ENCODE results near the gene MYO1D. TPM values are rescaled to one million over a fixed set of nuclear protein-coding genes. Genes with fewer than 3 reads are reported as not detected.
A peak's percentile ranks its signal among the peaks of the same experiment; 100 is the strongest.

Gene MYO1D
- total and polyA plus RNA-seq, 2 of the 13 experiments (the other 11 are each of a cell fraction or from before 2014, with no cell fraction given), result 13.2 to 17.3 TPM

DNA sequence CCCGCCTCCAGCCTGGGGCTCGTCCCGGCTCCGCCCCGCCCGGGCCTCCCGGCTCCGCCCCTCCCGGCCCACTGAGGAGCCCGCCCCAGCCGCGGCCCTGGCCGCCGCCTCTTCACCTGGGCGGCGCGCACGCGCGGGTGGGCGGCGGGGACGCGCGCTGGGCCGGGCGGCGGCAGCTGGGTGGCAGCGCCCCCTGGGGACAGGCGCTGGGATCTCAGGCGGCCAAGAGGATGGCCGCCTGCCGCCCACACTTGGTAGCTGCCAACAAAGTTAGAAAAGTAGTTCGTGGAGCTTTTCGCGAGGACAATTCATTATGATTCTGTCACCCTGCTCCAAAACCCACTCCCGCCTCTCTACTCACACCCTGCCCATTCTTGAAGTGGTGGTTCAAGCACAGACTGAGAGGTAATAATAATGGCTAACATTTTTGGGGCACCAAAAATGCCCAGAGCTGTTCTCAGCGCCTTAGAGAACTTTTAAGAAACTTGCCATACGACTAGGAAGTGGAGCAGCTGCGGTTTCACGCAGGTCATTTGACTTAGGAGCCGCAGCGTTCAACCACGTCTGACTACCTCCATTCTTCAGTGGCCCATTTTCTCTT is 340 bp upstream of the MYO1D start (continued):
- TF ChIP-seq, protein P1, sequence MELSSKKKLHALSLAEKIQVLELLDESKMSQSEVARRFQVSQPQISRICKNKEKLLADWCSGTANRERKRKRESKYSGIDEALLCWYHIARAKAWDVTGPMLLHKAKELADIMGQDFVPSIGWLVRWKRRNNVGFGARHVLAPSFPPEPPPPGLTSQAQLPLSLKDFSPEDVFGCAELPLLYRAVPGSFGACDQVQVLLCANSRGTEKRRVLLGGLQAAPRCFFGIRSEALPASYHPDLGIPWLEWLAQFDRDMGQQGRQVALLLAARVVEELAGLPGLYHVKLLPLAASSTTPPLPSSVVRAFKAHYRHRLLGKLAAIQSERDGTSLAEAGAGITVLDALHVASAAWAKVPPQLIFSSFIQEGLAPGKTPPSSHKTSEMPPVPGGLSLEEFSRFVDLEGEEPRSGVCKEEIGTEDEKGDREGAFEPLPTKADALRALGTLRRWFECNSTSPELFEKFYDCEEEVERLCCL (CRISPR knock-in tag; IDR thresholded peaks at IDR 0.05; ENCODE audit: borderline replicate concordance), result no peak
- no peak for TF ChIP-seq ZNF772 (CRISPR knock-in tag; IDR thresholded peaks at IDR 0.05)
- TF ChIP-seq JUND (CRISPR knock-in tag; IDR thresholded peaks at IDR 0.05), result no peak
- no peak for TF ChIP-seq ZNF543 (CRISPR knock-in tag; IDR thresholded peaks at IDR 0.05)
- TF ChIP-seq STAG1 (CRISPR knock-in tag; IDR thresholded peaks at IDR 0.05), result peak; percentile 62
- TF ChIP-seq ZNF879 (CRISPR knock-in tag; IDR thresholded peaks at IDR 0.05), result no peak
- TF ChIP-seq FOXA1 (IDR thresholded peaks at IDR 0.05), result no peak
- TF ChIP-seq FOXA1 (CRISPR knock-in tag; IDR thresholded peaks at IDR 0.05), result no peak
- peak; percentile 46 for TF ChIP-seq SKI (IDR thresholded peaks at IDR 0.05; ENCODE audit: partially characterized antibody)
- TF ChIP-seq SP1 (IDR thresholded peaks at IDR 0.05), result no peak
- no peak for TF ChIP-seq SP1 (CRISPR knock-in tag; IDR thresholded peaks at IDR 0.05)
- TF ChIP-seq, protein P2, sequence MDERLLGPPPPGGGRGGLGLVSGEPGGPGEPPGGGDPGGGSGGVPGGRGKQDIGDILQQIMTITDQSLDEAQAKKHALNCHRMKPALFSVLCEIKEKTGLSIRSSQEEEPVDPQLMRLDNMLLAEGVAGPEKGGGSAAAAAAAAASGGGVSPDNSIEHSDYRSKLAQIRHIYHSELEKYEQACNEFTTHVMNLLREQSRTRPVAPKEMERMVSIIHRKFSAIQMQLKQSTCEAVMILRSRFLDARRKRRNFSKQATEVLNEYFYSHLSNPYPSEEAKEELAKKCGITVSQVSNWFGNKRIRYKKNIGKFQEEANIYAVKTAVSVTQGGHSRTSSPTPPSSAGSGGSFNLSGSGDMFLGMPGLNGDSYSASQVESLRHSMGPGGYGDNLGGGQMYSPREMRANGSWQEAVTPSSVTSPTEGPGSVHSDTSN (CRISPR knock-in tag; IDR thresholded peaks at IDR 0.05), result no peak
- no peak for TF ChIP-seq MED8 (CRISPR knock-in tag; IDR thresholded peaks at IDR 0.05; ENCODE audit: insufficient replicate concordance)
- TF ChIP-seq, protein P3, sequence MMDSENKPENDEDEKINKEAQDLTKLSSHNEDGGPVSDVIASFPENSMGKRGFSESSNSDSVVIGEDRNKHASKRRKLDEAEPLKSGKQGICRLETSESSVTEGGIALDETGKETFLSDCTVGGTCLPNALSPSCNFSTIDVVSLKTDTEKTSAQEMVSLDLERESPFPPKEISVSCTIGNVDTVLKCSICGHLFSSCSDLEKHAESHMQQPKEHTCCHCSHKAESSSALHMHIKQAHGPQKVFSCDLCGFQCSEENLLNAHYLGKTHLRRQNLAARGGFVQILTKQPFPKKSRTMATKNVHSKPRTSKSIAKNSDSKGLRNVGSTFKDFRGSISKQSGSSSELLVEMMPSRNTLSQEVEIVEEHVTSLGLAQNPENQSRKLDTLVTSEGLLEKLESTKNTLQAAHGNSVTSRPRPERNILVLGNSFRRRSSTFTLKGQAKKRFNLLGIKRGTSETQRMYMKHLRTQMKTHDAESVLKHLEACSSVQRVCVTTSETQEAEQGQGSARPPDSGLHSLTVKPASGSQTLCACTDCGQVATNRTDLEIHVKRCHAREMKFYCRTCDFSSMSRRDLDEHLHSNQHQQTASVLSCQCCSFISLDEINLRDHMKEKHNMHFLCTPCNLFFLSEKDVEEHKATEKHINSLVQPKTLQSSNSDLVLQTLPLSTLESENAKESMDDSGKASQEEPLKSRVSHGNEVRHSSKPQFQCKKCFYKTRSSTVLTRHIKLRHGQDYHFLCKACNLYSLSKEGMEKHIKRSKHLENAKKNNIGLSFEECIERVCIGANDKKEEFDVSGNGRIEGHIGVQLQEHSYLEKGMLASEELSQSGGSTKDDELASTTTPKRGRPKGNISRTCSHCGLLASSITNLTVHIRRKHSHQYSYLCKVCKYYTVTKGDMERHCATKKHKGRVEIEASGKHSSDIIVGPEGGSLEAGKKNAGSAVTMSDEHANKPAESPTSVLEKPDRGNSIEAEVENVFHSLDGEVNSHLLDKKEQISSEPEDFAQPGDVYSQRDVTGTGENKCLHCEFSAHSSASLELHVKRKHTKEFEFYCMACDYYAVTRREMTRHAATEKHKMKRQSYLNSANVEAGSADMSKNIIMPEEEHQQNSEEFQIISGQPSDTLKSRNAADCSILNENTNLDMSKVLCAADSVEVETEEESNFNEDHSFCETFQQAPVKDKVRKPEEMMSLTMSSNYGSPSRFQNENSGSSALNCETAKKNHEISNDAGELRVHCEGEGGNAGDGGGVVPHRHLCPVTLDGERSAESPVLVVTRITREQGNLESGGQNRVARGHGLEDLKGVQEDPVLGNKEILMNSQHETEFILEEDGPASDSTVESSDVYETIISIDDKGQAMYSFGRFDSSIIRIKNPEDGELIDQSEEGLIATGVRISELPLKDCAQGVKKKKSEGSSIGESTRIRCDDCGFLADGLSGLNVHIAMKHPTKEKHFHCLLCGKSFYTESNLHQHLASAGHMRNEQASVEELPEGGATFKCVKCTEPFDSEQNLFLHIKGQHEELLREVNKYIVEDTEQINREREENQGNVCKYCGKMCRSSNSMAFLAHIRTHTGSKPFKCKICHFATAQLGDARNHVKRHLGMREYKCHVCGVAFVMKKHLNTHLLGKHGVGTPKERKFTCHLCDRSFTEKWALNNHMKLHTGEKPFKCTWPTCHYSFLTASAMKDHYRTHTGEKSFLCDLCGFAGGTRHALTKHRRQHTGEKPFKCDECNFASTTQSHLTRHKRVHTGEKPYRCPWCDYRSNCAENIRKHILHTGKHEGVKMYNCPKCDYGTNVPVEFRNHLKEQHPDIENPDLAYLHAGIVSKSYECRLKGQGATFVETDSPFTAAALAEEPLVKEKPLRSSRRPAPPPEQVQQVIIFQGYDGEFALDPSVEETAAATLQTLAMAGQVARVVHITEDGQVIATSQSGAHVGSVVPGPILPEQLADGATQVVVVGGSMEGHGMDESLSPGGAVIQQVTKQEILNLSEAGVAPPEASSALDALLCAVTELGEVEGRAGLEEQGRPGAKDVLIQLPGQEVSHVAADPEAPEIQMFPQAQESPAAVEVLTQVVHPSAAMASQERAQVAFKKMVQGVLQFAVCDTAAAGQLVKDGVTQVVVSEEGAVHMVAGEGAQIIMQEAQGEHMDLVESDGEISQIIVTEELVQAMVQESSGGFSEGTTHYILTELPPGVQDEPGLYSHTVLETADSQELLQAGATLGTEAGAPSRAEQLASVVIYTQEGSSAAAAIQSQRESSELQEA (CRISPR knock-in tag; IDR thresholded peaks at IDR 0.05; ENCODE audit: not compliant biosample characterization), result no peak
- no peak for TF ChIP-seq THAP11 (CRISPR knock-in tag; IDR thresholded peaks at IDR 0.05)
- TF ChIP-seq ZNF788 (CRISPR knock-in tag; IDR thresholded peaks at IDR 0.05; ENCODE audit: borderline replicate concordance), result no peak
- TF ChIP-seq ZNF598 (CRISPR knock-in tag; IDR thresholded peaks at IDR 0.05; ENCODE audit: borderline replicate concordance), result no peak
- no peak for TF ChIP-seq ZFP36L2 (CRISPR knock-in tag; IDR thresholded peaks at IDR 0.05)
- TF ChIP-seq ARHGAP35 (CRISPR knock-in tag; IDR thresholded peaks at IDR 0.05; ENCODE audit: borderline replicate concordance), result no peak
- TF ChIP-seq, protein P4, sequence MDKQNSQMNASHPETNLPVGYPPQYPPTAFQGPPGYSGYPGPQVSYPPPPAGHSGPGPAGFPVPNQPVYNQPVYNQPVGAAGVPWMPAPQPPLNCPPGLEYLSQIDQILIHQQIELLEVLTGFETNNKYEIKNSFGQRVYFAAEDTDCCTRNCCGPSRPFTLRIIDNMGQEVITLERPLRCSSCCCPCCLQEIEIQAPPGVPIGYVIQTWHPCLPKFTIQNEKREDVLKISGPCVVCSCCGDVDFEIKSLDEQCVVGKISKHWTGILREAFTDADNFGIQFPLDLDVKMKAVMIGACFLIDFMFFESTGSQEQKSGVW (CRISPR knock-in tag; IDR thresholded peaks at IDR 0.05; ENCODE audit: borderline replicate concordance), result no peak

Measured in HepG2 (cell line).